IPS DF 19.7 (cell line): ENCODE results near the gene LDOC1.
A peak's percentile ranks its signal among the peaks of the same experiment; 100 is the strongest.
"Not testable (repeated sequence)": the region's sequence is repeated elsewhere in the genome, so short reads cannot be mapped to it uniquely, and the experiment has no call there.

Experiments
- DNase-seq: peaks from one replicate; pipeline ENCODE4 v3.0.0-alpha.2; 2013; ENCODE audit warnings: low read depth, low spot score

LDOC1 gene

DNA sequence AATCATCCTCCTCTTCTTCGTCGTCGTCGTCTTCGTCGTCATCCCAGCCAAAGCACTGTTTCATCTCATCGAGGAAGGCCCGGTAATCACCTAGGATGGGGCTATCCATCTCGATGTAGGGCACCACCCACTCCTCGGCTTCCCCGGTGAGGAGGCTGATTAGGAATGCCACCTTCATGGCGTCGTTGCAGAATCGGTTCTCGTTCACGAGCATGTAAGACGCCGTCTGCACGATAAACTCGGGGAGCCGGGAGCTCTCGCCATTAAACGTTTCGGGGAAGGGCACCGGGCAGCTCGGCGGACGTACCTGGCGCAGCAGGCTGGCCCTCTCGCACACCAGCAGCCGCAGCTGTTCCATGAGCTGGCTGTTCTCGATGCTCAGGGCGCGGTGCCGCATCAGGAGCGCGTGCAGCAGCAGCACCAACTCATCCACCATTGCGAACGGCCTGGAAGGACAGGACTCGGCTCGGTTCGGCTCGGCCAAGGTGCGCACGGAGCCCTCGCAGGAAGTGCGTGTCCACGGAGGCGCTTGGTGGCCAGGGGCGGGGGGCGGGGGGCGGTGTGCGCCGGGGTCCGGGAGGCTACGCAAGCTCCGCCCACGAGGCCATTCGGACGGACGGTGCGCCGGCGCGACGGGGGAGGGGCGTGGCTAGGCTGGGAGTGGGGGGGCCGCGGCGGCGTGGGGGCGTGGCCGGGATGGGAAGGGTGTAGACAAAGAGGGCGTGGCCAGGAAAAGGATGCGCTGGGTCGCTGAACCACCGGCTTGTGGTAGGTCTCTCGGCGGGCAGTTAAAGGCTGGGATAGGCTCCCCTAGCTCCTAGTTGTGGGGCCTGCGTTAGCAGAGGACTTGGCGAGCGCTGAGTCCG, at the start of gene LDOC1:
LDOC1 (minus strand) TSS at position 544 of the 866 bp plus-strand sequence; CDS start at position 436, 108 bp downstream.
- peak; percentile 38 for DNase-seq

- DNase-seq, result no peak
Measured at GRCh38 chrX:141221611-141222010, 44.7 kb upstream of the LDOC1 start.

DNA sequence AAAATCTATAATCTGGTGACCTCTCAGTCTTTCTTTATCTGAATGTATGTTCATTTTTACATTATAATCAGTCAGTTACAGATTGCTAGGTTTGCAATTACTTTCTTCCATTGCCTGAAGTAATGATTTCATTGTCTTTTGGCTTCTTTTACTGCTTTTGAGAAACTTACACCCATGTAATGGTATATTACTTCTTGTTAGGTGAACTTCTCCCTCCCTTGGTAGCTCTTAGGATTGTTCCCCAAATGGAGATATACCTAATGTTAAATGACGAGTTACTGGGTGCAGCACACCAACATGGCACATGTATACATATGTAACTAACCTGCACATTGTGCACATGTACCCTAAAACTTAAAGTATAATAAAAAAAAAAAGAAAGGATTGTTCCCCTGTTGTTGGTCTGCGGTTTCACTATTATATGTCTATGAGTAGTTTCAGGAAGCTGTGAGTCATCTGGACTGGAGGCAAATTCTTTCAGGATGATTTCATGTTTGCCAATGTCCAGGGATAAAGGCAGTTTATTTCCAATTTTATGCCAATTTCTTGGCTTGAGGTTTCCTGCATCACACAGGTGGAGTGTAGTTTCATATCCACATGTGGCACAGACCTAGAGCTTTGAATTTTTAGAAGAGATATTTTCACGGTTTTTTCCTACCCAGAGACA, 43.5 kb upstream of the LDOC1 start:
- DNase-seq, result no peak

DNA sequence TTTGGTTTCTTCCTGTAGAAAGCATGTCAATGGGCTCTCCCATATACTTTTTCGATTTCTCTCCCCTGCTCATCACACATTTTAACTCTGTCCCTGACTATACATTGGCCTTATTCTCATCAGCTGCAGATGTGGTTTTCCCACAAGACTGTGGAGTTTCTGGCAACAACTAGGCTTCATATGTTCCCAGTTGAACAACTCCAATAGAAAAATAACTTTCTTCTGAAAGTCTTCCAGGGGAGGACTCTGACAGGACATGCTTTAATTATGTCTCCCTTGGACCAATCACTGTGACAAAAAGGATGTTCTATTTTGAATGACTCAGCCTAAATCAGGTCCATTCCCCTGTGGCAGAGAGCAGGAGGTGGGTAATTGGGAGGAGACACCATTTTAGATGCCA, 37.3 kb upstream of the LDOC1 start:
- no peak for DNase-seq

GRCh38 chrX:141201962-141202361, 25.0 kb upstream of the LDOC1 start:
- no peak for DNase-seq

DNA sequence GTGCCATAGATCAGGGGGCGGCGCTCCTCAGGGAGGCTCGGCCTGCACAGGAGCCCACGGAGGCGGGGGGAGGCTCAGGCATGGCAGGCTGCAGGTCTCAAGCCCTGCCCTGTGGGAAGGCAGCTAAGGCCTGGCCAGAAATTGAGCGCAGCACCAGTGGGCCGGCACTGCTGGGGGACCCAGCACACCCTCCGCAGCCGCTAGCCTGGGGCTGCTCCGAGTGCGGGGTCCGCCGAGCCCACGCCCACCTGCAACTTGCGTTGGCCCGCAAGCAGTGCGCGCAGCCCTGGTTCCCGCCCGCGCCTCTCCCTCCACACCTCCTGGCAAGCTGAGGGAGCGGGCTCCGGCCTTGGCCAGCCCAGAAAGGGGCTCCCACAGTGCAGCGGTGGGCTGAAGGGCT, 11.6 kb upstream of the LDOC1 start:
- DNase-seq, result not testable (repeated sequence)

GRCh38 chrX:141185366-141185765, 8.4 kb upstream of the LDOC1 start:
- DNase-seq, result no peak

- DNase-seq, result no peak
Measured at GRCh38 chrX:141183000-141183399, 6.1 kb upstream of the LDOC1 start.

GRCh38 chrX:141180851-141181250, 3.9 kb upstream of the LDOC1 start:
- DNase-seq, result no peak

DNA sequence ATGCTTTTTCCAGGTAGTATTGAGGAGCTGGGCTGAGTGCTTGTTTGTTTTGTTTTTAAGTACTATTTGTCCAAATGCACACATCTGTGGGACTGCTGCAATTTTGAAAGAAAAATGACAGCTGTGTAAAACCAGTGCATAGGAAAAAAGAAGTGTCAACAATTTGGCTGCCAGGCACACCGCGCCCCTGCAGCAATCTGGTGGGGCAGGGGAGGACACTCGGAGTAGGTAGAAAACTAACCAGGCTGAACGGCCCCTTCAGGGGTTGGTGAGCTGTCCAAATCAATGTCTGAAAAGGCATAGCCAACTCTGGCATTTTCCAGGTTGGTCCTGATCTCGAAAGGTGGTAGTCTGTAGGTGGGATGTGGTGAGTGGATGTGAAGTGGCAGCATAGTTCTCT, 1.1 kb downstream of the LDOC1 start:
- DNase-seq, result no peak

DNA sequence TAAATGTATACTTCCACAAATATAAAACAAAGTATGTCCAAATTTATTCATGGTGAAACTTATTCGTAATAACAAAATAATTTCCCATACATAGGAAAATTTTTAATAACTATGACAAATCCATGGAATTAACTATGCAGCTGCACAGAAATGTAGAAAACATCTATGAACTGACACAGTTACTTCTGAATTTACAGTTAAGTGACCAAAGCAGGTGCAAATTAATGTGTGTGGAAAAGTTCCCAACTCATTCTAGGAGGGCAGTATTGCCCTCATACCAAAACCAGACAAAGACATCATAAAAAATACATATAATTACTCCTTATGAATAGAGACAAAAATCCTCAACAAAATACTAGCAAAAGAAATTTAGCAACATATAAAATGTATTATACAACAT, 12.5 kb downstream of the LDOC1 start:
- DNase-seq, result no peak

DNA sequence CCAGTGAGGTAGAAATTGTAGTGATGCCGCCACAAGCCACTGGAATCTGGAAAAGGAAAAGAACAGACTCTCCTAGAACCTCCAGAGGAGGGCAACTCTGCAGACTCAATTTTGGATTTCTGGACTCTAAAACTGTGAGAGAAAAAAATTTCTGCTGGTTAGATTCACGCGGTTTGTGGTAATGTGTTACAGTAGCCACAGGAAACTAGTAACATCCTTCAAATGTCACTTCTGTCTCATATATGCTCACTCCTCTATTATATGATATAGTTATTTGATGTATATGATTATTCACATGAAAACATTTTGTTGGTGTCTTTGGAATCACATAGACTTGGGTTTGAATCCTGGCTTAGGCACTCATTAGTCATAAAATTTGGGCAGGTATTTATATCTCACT, 18.8 kb downstream of the LDOC1 start:
- no peak for DNase-seq

- not testable (repeated sequence) for DNase-seq
Measured at GRCh38 chrX:141155231-141155630, 21.7 kb downstream of the LDOC1 start.

GRCh38 chrX:141142946-141143345, 34.0 kb downstream of the LDOC1 start:
- no peak for DNase-seq

DNA sequence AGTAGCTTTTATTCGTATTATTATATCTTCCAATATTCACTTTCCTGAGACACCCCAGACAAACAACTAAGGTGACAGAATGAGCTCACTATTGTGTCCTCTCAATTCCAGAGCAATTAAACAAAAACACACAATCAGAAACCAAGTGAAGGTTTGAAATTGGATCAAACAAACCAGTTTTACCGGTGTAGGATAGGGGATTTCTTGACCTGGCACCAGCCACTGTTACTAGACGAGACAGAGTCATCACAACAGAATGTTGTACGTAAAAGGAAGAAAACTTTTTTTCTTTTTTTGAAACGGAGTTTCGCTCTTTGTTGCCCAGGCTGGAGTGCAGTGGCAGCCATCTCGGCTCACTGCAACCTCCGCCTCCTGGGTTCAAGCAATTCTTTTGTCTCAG, 43.7 kb downstream of the LDOC1 start:
- DNase-seq, result no peak

DNA sequence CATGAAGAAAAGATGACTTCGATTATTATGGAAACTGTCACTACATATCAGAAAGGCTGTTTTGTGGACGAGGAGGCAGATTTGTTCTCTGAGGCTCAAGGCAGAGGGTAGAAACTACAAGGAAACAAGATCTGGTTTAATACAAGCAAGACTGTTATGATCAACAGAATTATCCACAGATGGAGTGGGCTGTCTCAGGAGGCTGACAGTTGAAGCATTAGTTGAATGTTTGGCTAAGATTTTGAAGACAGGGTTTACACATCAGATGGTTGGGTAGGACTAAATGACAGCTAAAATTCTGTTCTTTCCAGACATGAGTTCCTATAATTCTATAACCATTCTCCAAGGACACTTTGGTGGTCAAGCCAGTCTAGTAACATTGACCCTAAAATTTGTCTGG, 49.8 kb downstream of the LDOC1 start:
- DNase-seq, result no peak
